Measurements from ENCODE around the gene RAB3GAP2.

The RAB3GAP2 gene

GRCh38 chr1:220129479-220130210, 142.6 kb downstream of the RAB3GAP2 start:
- H3K27ac ChIP-seq (replicated peaks), result no peak overlapping the region
- no peaks in the 10 kb centered on the region for H3K27me3 ChIP-seq (ENCODE audit: insufficient read depth, poor library complexity, severe bottlenecking)
- no peak overlapping the region for H3K4me3 ChIP-seq (replicated peaks; ENCODE audit: insufficient read depth, low read length)
- TF ChIP-seq POLR2AphosphoS5 (IDR thresholded peaks at IDR 0.05; ENCODE audit: low read depth), result no peak
- TF ChIP-seq, protein P1, sequence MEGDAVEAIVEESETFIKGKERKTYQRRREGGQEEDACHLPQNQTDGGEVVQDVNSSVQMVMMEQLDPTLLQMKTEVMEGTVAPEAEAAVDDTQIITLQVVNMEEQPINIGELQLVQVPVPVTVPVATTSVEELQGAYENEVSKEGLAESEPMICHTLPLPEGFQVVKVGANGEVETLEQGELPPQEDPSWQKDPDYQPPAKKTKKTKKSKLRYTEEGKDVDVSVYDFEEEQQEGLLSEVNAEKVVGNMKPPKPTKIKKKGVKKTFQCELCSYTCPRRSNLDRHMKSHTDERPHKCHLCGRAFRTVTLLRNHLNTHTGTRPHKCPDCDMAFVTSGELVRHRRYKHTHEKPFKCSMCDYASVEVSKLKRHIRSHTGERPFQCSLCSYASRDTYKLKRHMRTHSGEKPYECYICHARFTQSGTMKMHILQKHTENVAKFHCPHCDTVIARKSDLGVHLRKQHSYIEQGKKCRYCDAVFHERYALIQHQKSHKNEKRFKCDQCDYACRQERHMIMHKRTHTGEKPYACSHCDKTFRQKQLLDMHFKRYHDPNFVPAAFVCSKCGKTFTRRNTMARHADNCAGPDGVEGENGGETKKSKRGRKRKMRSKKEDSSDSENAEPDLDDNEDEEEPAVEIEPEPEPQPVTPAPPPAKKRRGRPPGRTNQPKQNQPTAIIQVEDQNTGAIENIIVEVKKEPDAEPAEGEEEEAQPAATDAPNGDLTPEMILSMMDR (IDR thresholded peaks at IDR 0.05; ENCODE audit: insufficient read depth, low read length), result no peak
- TF ChIP-seq REST (IDR thresholded peaks at IDR 0.05; ENCODE audit: insufficient replicate concordance, low read depth), result no peak
- no peak for TF ChIP-seq SPI1 (IDR thresholded peaks at IDR 0.05; ENCODE audit: borderline replicate concordance, low read depth)
- no peak for TF ChIP-seq GABPA (IDR thresholded peaks at IDR 0.05; ENCODE audit: low read depth)
- no peak for DNase-seq (ENCODE audit: low read depth in 1 of 2, low spot score in 1 of 2)

DNA sequence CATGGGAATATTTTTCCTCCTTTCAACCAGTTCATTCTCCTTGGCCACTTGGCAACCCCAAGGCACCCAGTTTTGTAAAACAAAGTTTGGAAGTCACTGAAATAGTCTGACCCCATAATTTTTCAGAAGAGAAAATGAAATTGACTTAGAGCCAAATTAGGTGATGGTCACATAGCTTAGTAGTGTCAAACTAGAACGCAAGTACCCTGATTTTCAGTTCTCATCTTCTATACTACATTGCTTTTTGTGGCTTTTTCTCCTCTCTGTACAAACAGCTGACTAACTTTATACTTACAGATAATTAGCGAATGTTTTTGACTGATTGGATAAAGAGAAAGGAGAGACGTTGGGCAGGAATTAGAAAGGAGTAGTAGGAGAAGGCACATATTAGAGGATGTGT, 145.2 kb downstream of the RAB3GAP2 start:
- TF ChIP-seq, protein P1 (IDR thresholded peaks at IDR 0.05; ENCODE audit: insufficient read depth, low read length), result no peak
- TF ChIP-seq REST (IDR thresholded peaks at IDR 0.05; ENCODE audit: insufficient replicate concordance, low read depth), result no peak
- TF ChIP-seq SPI1 (IDR thresholded peaks at IDR 0.05; ENCODE audit: borderline replicate concordance, low read depth), result no peak
- TF ChIP-seq POLR2AphosphoS5 (IDR thresholded peaks at IDR 0.05; ENCODE audit: low read depth), result no peak
- no peak for TF ChIP-seq GABPA (IDR thresholded peaks at IDR 0.05; ENCODE audit: low read depth)
- no peak overlapping the region for H3K27ac ChIP-seq (replicated peaks)

DNA sequence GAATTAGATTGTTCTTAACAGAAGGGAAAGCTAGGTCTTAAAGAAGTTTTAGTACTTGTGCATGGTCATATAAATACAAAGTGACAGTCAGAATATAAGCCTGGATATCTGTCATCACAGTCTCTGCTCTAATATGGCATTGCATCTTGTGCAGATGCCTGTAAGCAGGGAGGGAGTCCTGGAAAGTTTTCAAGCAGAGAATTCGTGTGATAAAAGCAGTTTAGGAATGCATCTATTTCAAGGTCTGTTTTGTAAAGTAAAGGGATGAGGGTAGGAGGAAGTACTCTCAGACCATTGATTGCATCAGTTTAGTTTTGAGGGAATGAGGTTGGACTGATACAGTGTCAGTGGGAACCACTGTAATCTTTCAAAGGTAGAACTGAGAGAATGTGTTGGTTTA, 147.7 kb downstream of the RAB3GAP2 start:
- peak in 1 of 2 experiments; percentile 14 for DNase-seq (ENCODE audit: low read depth in 1 of 2, low spot score in 1 of 2)
- Histone ChIP-seq H3K27me3 (ENCODE audit: insufficient read depth, poor library complexity, severe bottlenecking) (no peaks in the 10 kb centered on the region), H3K27ac (replicated peaks) (no peak overlapping the region), H3K4me3 (replicated peaks; ENCODE audit: insufficient read depth, low read length) (no peak overlapping the region)
- TF ChIP-seq, protein P1 (IDR thresholded peaks at IDR 0.05; ENCODE audit: insufficient read depth, low read length), result no peak
- TF ChIP-seq POLR2AphosphoS5 (IDR thresholded peaks at IDR 0.05; ENCODE audit: low read depth) (no peak), SPI1 (IDR thresholded peaks at IDR 0.05; ENCODE audit: borderline replicate concordance, low read depth) (no peak), REST (IDR thresholded peaks at IDR 0.05; ENCODE audit: insufficient replicate concordance, low read depth) (no peak), GABPA (IDR thresholded peaks at IDR 0.05; ENCODE audit: low read depth) (no peak)

More for the DNA sequence above, 145.2 kb downstream of the RAB3GAP2 start:
- Histone ChIP-seq H3K4me3 (replicated peaks; ENCODE audit: insufficient read depth, low read length) (no peak overlapping the region), H3K27me3 (ENCODE audit: insufficient read depth, poor library complexity, severe bottlenecking) (no peaks in the 10 kb centered on the region)
- no peak for DNase-seq (ENCODE audit: low read depth in 1 of 2, low spot score in 1 of 2)
